ENCODE measurements around the gene TAAR9.

- TF ChIP-seq EZH2 (IDR thresholded peaks at IDR 0.05) (no peak), EGR1 (IDR thresholded peaks at IDR 0.05; ENCODE audit: low read depth) (no peak), JUND (IDR thresholded peaks at IDR 0.05) (no peak), EZH2phosphoT487 (IDR thresholded peaks at IDR 0.05; ENCODE audit: borderline replicate concordance) (no peak), CTCF (IDR thresholded peaks at IDR 0.05 in 2 of 3, conservative IDR thresholded peaks at IDR 0.05 in 1 of 3; ENCODE audit: borderline replicate concordance in 1 of 3, insufficient read depth in 1 of 3, low read depth in 2 of 3, low read length in 2 of 3) (no peak), POLR2AphosphoS5 (IDR thresholded peaks at IDR 0.05; ENCODE audit: low read depth, low read length) (no peak), RAD21 (IDR thresholded peaks at IDR 0.05; ENCODE audit: low read depth) (no peak)
These were observed 22.7 kb upstream of the TAAR9 start for GRCh38 chr6:132515386-132515785.
